HUES6 (cell line): ENCODE measurements around the gene LCORL.
"Not testable (repeated sequence)": the region's sequence is repeated elsewhere in the genome, so short reads cannot be mapped to it uniquely, and the experiment has no call there.

Experiments
- H3K27ac ChIP-seq: 2 replicates; pipeline ENCODE4 v1.7.0; 2013; ENCODE audit warnings: low read depth, mild to moderate bottlenecking, low read length, inconsistent platforms
- H3K27me3 ChIP-seq: 2 replicates; pipeline ENCODE4 v1.6.1; 2013; ENCODE audit warnings: low read length; ENCODE audit not compliant: control insufficient read depth, insufficient read depth
- H3K36me3 ChIP-seq: 2 replicates; pipeline ENCODE4 v1.6.1; 2013; ENCODE audit warnings: low read length; ENCODE audit not compliant: control insufficient read depth, insufficient read depth
- H3K4me1 ChIP-seq: 2 replicates; pipeline ENCODE4 v1.6.1; 2013; ENCODE audit warnings: low read length; ENCODE audit not compliant: control insufficient read depth, insufficient read depth
- H3K4me3 ChIP-seq: 2 replicates; pipeline ENCODE4 v1.5.1; 2013; ENCODE audit warnings: low read depth, low read length
- H3K9ac ChIP-seq: one replicate; pipeline ENCODE4 v1.6.1; 2013; ENCODE audit warnings: mild to moderate bottlenecking, low read length
- H3K9me3 ChIP-seq: 2 replicates; pipeline ENCODE4 v1.6.1; 2013; ENCODE audit warnings: low read depth, low read length; ENCODE audit not compliant: control insufficient read depth, insufficient read depth

LCORL gene

GRCh38 chr4:17859793-17860406 is 161.7 kb downstream of the LCORL start:
- Histone ChIP-seq H3K9ac (no peak overlapping the region), H3K4me1 (no peaks in the 10 kb centered on the region), H3K27me3 (no peaks in the 10 kb centered on the region), H3K4me3 (no peak overlapping the region), H3K36me3 (no peaks in the 10 kb centered on the region), H3K9me3 (peaks cover 10% of the 10 kb centered on the region), H3K27ac (no peak overlapping the region)

DNA sequence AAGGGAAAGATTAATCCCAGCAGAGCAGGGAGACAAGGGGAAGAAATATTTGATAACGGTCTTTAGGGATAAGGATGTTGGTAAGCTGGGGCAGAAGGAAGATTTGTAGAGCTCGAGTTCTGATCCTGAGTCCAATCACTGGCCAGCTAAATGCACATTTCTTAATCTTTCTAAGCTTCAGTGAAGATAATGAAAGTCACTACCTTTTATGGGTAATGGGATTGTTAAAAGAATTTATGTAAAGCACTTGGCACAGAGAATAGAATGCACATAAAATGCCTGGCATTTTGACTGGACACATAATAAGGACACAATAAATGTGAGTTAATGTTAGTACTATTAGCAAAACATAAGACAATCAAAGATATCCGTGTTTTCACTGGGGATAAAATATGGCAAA is 167.5 kb downstream of the LCORL start:
- Histone ChIP-seq H3K9ac (no peak overlapping the region), H3K36me3 (no peaks in the 10 kb centered on the region), H3K27me3 (no peaks in the 10 kb centered on the region), H3K27ac (no peak overlapping the region), H3K9me3 (no peaks in the 10 kb centered on the region), H3K4me3 (no peak overlapping the region), H3K4me1 (no peaks in the 10 kb centered on the region)

DNA sequence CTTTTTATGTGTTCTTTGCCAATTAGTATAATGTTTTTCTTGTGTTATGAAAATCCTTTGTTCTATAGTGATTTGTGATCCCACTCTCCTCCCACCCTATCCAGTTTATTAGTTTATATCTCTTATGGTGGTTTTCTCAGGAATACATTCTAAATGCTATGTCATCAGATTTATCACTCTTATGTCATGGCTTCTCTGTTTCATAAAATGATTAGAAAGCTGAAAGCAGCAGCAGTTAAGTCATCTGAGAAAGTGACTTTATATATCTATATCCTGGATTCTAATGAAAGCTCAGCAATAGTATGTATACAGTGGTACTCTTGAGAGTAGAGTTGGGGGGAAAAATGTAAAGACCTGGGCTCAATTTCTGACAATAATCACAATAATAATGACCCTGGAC is 169.6 kb downstream of the LCORL start:
- peaks cover 6% of the 10 kb centered on the region; the same call in 1 of the 2 replicates for H3K36me3 ChIP-seq
- no peak overlapping the region for H3K9ac ChIP-seq
- H3K27me3 ChIP-seq: no peaks in the 10 kb centered on the region
- H3K4me1 ChIP-seq: no peaks in the 10 kb centered on the region
- H3K27ac ChIP-seq: no peak overlapping the region
- H3K4me3 ChIP-seq: no peak overlapping the region
- peaks cover 4% of the 10 kb centered on the region for H3K9me3 ChIP-seq

GRCh38 chr4:17850295-17850694 is 171.3 kb downstream of the LCORL start:
- H3K9me3 ChIP-seq, H3K4me1 ChIP-seq, H3K27ac ChIP-seq, H3K4me3 ChIP-seq, H3K27me3 ChIP-seq, H3K9ac ChIP-seq: not testable (repeated sequence)
- peaks cover 22% of the 10 kb centered on the region for H3K36me3 ChIP-seq

DNA sequence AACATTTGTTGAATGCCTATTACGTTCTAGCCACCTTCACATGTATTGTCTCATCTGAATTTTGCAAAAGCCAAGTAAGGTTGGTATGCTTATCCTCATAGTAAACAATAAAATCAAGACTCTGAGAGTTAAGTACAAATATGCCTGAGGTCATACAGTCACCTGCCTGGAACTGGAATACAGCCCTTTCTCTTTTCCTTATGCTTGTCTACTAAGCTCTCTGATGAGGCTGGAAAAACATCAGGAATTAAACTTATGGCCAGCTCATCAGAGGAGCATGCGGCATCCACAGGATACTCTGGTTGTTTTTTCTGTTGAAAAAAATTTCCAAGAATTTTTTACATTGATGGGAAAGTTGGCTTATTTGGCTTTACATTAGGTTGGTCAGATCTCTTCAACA is 175.3 kb downstream of the LCORL start:
- no peaks in the 10 kb centered on the region for H3K27me3 ChIP-seq
- no peak overlapping the region for H3K9ac ChIP-seq
- peaks cover 62% of the 10 kb centered on the region for H3K36me3 ChIP-seq
- no peak overlapping the region for H3K27ac ChIP-seq
- no peak overlapping the region for H3K4me3 ChIP-seq
- peaks cover 4% of the 10 kb centered on the region for H3K9me3 ChIP-seq
- no peaks in the 10 kb centered on the region for H3K4me1 ChIP-seq

GRCh38 chr4:17823871-17824669 is 197.5 kb downstream of the LCORL start:
- H3K4me1 ChIP-seq: peaks cover 7% of the 10 kb centered on the region; the same call in 1 of the 2 replicates
- H3K27me3 ChIP-seq: no peaks in the 10 kb centered on the region
- no peak overlapping the region for H3K9ac ChIP-seq
- H3K36me3 ChIP-seq: peaks cover 76% of the 10 kb centered on the region
- H3K4me3 ChIP-seq: no peak overlapping the region
- no peaks in the 10 kb centered on the region for H3K9me3 ChIP-seq
- no peak overlapping the region for H3K27ac ChIP-seq

GRCh38 chr4:17817027-17817426 is 204.5 kb downstream of the LCORL start:
- H3K9ac ChIP-seq: no peak overlapping the region
- peaks cover 59% of the 10 kb centered on the region for H3K36me3 ChIP-seq
- no peak overlapping the region for H3K27ac ChIP-seq
- no peaks in the 10 kb centered on the region for H3K4me1 ChIP-seq
- H3K4me3 ChIP-seq: no peak overlapping the region
- H3K27me3 ChIP-seq: no peaks in the 10 kb centered on the region
- no peaks in the 10 kb centered on the region for H3K9me3 ChIP-seq

- Histone ChIP-seq H3K27ac (no peak overlapping the region), H3K27me3 (no peaks in the 10 kb centered on the region), H3K9ac (no peak overlapping the region), H3K4me1 (no peaks in the 10 kb centered on the region), H3K36me3 (peaks cover 59% of the 10 kb centered on the region), H3K9me3 (no peaks in the 10 kb centered on the region), H3K4me3 (no peak overlapping the region)
Measured at GRCh38 chr4:17816142-17816541, 205.4 kb downstream of the LCORL start.

GRCh38 chr4:17814140-17814539 is 207.4 kb downstream of the LCORL start:
- H3K9ac ChIP-seq: no peak overlapping the region
- no peak overlapping the region for H3K4me3 ChIP-seq
- H3K9me3 ChIP-seq: no peaks in the 10 kb centered on the region
- H3K27me3 ChIP-seq: no peaks in the 10 kb centered on the region
- peaks cover 52% of the 10 kb centered on the region for H3K36me3 ChIP-seq
- no peaks in the 10 kb centered on the region for H3K4me1 ChIP-seq
- no peak overlapping the region for H3K27ac ChIP-seq

DNA sequence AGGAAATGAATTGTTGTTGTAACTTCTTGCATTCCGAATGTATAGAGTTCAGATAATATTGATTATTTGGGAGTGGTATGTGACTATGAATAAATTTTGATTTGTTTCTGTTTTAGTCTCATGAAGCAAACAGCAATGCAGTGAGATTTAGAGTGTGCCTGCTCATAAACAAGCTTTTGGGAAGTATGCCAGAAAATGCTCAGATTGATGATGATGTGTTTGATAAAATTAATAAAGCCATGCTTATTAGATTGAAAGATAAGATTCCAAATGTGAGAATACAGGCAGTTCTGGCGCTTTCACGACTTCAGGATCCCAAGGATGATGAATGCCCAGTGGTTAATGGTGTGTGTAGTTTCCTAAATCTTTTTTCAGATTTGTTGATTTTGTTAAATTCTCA is 208.8 kb downstream of the LCORL start:
- Histone ChIP-seq H3K4me3 (peak overlapping the region; percentile 94), H3K9me3 (no peaks in the 10 kb centered on the region), H3K9ac (peak overlapping the region; percentile 45), H3K36me3 (peaks cover 43% of the 10 kb centered on the region), H3K27ac (no peak overlapping the region), H3K27me3 (no peaks in the 10 kb centered on the region), H3K4me1 (peaks cover 5% of the 10 kb centered on the region)

DNA sequence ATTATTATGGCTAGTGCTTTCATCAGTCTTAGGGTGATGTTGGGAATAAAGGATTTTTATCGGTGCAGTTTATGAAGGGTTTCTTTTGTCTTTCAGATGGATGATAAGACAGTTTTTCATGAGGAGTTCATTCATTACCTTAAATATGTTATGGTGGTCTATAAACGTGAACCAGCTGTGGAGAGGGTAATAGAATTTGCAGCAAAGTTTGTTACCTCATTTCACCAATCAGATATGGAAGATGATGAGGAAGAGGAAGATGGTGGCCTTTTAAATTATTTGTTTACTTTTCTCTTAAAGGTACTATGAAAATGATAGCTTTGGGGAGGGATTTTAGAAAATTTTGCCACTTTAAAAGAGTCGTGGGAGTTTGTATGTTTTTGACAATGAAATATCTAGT is 209.4 kb downstream of the LCORL start:
- Histone ChIP-seq H3K27me3 (no peaks in the 10 kb centered on the region), H3K9ac (peak overlapping the region; percentile 100), H3K36me3 (peaks cover 40% of the 10 kb centered on the region), H3K27ac (no peak overlapping the region; the same call in 1 of the 2 replicates), H3K4me3 (peak overlapping the region; percentile 94), H3K4me1 (peaks cover 12% of the 10 kb centered on the region), H3K9me3 (no peaks in the 10 kb centered on the region)
